Stimulated activated CD4-positive, alpha-beta T cell treated with anti-CD3 and anti-CD28 coated beads, Interleukin-4, amount 100 ng/mL, for 1 hour (primary cell): ENCODE data around the gene HSPA4L.

Experiments used
- DNase-seq: peaks from one replicate; pipeline ENCODE4 v3.0.0-alpha.2; 2020

Gene HSPA4L

DNA sequence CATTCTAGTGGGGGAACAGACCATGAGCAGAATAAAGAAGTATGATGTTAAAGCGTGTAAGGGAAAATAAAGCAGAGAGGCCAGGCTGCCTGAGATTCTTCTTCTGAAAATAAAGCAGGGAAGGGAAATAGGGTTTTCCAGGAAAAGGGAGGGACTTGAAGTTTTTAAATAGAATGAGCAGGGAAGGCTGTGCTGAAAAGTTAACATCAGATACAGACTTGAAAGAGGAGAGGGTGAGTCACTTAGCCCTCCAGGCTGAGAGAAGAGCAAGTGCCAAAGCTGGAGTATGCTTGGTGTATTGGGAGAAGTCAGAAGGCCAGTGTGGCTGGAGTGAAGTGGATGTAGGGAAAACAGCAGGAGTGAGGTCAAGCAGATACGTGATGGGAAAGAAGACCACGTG lies 88.6 kb downstream of the HSPA4L start:
- no peak for DNase-seq

DNA sequence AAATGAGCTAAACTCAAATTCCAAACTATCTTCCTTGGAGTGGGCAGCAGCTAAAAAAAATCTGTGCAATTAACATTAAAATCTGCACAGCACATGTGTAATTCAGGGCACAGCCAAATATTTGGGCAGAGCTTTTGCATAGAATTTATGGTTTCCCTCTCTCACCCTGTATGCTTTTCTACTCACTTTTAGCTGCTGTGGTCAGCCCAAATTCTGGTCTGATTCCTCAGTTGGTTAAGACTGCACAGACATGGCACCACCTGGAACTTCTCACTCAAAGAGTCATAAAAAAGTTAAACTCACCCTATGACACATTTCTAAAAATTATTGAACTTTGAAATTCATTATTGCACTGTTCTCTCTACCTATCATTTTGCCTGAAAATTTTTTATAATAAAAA lies 93.7 kb downstream of the HSPA4L start:
- DNase-seq = no peak

DNA sequence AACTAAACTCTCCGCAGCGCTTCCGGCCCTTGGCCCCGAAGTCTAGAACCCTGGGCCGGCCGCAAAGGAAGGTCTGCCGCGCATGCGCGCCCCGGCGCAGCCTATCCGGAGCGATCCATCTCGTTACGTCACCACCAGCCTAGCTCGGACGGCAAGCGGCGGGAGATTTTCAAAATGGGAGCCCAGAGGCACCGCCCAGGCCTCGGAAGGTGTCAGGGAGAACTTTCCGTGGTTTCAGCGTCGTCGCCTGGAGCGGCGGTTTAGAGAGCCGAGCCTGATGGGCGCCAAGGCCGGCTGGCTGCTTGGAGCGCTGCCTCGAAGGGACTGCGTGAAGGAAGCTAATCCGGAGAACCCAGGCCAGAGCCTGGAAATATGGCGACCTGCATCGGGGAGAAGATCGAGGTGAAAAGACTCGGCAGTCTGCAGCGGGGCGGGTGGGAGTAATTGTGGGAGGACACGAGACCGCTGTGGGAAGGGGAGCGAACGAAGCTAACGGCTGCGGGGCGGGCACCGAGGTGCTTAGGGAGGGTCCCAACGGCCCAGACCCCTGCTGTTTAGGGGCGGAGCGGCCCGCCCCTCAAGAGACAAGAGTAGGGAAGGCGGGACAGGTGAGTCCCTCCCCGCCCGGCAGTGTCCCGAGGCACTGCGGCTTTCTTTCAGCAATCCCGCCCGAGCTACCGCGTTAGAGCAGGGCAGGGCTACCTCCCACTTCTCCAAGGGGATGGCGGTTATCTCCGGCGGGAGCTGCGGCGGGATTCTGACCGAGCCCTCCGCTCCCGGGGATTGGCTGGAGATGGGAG lies 98.8 kb downstream of the HSPA4L start, which contains the start of gene PLK4:
TSS of gene PLK4 (plus strand) at position 131 of the 800 bp plus-strand sequence. CDS start at position 373, 242 bp downstream.
- peak; percentile 93 for DNase-seq

DNA sequence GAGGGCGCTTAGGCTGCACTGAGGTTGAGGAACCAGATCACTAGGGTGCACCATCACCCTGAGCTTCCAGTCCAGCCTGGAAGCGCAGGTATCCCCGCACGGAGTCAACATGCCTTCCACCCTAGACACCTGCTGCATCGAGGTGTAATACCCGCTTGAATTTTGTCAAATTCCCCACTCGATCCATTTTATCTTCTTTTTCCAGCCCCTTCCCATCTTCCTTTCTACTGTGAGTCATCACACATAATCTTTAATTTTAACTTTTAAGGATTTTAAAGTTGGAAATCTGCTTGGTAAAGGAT lies 99.4 kb downstream of the HSPA4L start:
- DNase-seq = no peak

DNA sequence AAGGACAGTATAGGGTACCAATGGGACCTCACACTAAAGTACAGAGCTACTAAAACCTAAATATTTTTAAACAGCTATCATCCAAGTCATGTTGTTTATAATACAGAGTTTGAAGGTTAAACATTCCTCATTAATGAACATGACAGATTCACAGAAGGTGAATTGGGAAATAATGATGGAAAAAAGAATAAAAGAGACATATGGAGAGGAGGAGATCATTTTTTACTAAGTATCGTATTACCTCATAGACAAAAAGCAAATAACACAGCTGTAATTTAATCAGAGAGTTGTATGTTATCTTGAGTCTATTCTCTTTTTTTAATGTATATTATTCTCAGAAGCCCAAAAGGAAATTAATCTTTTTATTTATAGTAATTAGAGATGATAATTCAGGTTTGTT lies 106.4 kb downstream of the HSPA4L start:
- DNase-seq = no peak

DNA sequence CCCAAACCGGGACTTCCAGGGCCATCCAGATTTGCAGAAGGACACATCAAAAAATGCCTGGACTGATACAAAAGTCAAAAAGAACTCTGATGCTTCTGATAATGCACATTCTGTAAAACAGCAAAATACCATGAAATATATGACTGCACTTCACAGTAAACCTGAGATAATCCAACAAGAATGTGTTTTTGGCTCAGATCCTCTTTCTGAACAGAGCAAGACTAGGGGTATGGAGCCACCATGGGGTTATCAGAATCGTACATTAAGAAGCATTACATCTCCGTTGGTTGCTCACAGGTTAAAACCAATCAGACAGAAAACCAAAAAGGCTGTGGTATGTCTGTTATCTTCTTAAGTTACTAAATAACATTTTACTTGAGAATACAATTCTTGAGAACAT lies 107.8 kb downstream of the HSPA4L start:
- no peak for DNase-seq
